Stimulated activated CD8-positive, alpha-beta memory T cell treated with anti-CD3 and anti-CD28 coated beads, Interleukin-15, amount 100 ng/mL, for 4 hours (primary cell): ENCODE data around the gene FREY1.
A peak's percentile ranks its signal among the peaks of the same experiment; 100 is the strongest.
"Not testable (repeated sequence)": the region's sequence is repeated elsewhere in the genome, so short reads cannot be mapped to it uniquely, and the experiment has no call there.

Experiments used
- DNase-seq, 2 donors: peaks; one replicate each; pipeline ENCODE4 v3.0.0-alpha.2; 2020; ENCODE audit warnings: low read depth in 2 of 2

The FREY1 gene

GRCh38 chr11:45913942-45914635 lies 7.0 kb upstream of the FREY1 start:
- no peak for DNase-seq

- DNase-seq = no peak
Observed at GRCh38 chr11:45913514-45913913, 6.4 kb upstream of the FREY1 start.

GRCh38 chr11:45910623-45911022 lies 3.6 kb upstream of the FREY1 start:
- DNase-seq = no peak

- no peak for DNase-seq
Observed at GRCh38 chr11:45909594-45910475, 2.8 kb upstream of the FREY1 start.

GRCh38 chr11:45907911-45908370 lies 870 bp upstream of the FREY1 start:
- no peak for DNase-seq

- DNase-seq = no peak
Observed at GRCh38 chr11:45906096-45906682, 882 bp downstream of the FREY1 start.

- DNase-seq = not testable (repeated sequence)
Observed at GRCh38 chr11:45905576-45905975, 1.5 kb downstream of the FREY1 start.

- no peak for DNase-seq
Observed at GRCh38 chr11:45905095-45905494, 2.0 kb downstream of the FREY1 start.

GRCh38 chr11:45904309-45904915 lies 2.7 kb downstream of the FREY1 start:
- no peak for DNase-seq

- DNase-seq = no peak
Observed at GRCh38 chr11:45902452-45903380, 4.4 kb downstream of the FREY1 start.

- DNase-seq = no peak
Observed at GRCh38 chr11:45901626-45902025, 5.4 kb downstream of the FREY1 start.

GRCh38 chr11:45900916-45901617 lies 6.0 kb downstream of the FREY1 start:
- DNase-seq = no peak

GRCh38 chr11:45900175-45900800 lies 6.8 kb downstream of the FREY1 start:
- not testable (repeated sequence) for DNase-seq

GRCh38 chr11:45899448-45900174 lies 7.5 kb downstream of the FREY1 start:
- peak; percentile 40 to 51 for DNase-seq

- no peak for DNase-seq
Observed at GRCh38 chr11:45899086-45899447, 8.0 kb downstream of the FREY1 start.

GRCh38 chr11:45897556-45897955 lies 9.5 kb downstream of the FREY1 start:
- no peak for DNase-seq

GRCh38 chr11:45896422-45896984 lies 10.6 kb downstream of the FREY1 start:
- no peak for DNase-seq

GRCh38 chr11:45895553-45896259 lies 11.4 kb downstream of the FREY1 start:
- DNase-seq = no peak
